ENCODE data around the gene DLX1. TPM values are rescaled to one million over a fixed set of nuclear protein-coding genes. Genes with fewer than 3 reads are reported as not detected.
"Not testable (repeated sequence)": the region's sequence is repeated elsewhere in the genome, so short reads cannot be mapped to it uniquely, and the experiment has no call there.

The DLX1 gene
- total and polyA plus RNA-seq, 2 experiments from 2014 or later: not detected

- H3K9me3 ChIP-seq (ENCODE audit: low read depth): no peaks in the 10 kb centered on the region
- no peak for DNase-seq (ENCODE audit: low read depth in 1 of 2, low spot score in 1 of 2)
- peaks cover 5% of the 10 kb centered on the region for H3K27me3 ChIP-seq
- TF ChIP-seq, protein P1, sequence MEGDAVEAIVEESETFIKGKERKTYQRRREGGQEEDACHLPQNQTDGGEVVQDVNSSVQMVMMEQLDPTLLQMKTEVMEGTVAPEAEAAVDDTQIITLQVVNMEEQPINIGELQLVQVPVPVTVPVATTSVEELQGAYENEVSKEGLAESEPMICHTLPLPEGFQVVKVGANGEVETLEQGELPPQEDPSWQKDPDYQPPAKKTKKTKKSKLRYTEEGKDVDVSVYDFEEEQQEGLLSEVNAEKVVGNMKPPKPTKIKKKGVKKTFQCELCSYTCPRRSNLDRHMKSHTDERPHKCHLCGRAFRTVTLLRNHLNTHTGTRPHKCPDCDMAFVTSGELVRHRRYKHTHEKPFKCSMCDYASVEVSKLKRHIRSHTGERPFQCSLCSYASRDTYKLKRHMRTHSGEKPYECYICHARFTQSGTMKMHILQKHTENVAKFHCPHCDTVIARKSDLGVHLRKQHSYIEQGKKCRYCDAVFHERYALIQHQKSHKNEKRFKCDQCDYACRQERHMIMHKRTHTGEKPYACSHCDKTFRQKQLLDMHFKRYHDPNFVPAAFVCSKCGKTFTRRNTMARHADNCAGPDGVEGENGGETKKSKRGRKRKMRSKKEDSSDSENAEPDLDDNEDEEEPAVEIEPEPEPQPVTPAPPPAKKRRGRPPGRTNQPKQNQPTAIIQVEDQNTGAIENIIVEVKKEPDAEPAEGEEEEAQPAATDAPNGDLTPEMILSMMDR (IDR thresholded peaks at IDR 0.05; ENCODE audit: low read depth, low read length): no peak
- H3K4me1 ChIP-seq (ENCODE audit: low read depth): no peaks in the 10 kb centered on the region
- H3K27ac ChIP-seq: no peak overlapping the region
- no peak overlapping the region for H3K4me3 ChIP-seq
- H3K36me3 ChIP-seq: no peaks in the 10 kb centered on the region
Measured at GRCh38 chr2:172058660-172059059, 26.6 kb upstream of the DLX1 start.

DNA sequence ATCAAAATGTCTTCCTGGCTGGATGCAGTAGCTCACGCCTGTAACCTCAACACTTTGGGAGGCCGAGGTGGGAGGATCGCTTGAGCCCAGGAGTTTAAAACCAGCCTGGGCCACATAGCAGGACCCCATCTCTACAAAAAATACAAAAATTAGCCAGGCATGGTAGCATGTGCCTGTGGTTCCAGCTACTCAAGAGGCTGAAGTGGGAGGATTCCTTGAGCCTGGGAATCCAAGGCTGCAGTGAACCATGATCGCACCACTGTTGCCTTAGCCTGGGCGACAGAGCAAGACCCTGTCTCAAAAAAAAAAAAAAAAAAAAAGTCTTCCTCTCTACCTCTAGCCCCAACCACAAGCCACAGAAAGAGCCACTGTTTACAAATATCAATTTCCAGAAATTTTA is 25.2 kb upstream of the DLX1 start:
- not testable (repeated sequence) for H3K36me3 ChIP-seq; H3K4me3 ChIP-seq; H3K9me3 ChIP-seq (ENCODE audit: low read depth); H3K4me1 ChIP-seq (ENCODE audit: low read depth); H3K27ac ChIP-seq; H3K27me3 ChIP-seq; DNase-seq (ENCODE audit: low read depth in 1 of 2, low spot score in 1 of 2)

DNA sequence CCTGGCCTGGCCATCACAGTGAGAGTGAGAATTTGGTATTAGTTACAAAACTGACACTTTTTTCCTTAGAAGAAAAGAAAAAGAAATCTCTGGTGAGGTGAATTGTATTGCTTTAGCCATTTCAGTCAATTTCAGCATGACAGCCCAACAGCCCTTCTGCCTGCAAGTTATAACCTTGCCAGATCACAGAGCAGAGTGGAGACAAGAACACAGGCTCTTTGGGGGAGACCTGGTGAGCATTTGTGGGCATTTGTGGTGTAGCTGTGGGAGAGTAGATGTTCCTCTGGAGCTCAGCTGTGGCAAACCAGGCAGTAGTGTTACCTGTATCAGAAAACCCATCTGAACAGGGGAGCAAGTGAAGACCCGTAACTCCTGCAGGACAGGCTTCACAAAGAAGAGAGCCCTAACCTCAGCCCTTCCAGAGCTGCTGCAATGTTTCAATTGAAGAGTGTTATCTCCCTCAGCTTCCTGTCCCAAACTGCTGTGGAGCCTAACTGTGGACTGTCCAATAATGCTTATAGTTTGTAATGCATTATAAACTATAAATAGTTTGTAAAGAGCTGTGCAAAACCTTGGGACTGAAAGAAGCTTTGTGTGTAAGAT is 22.8 kb upstream of the DLX1 start:
- Histone ChIP-seq H3K27me3 (peaks cover 5% of the 10 kb centered on the region), H3K4me3 (no peak overlapping the region), H3K4me1 (ENCODE audit: low read depth) (no peaks in the 10 kb centered on the region), H3K9me3 (ENCODE audit: low read depth) (no peaks in the 10 kb centered on the region), H3K27ac (no peak overlapping the region), H3K36me3 (no peaks in the 10 kb centered on the region)
- TF ChIP-seq, protein P1 (IDR thresholded peaks at IDR 0.05; ENCODE audit: low read depth, low read length): no peak
- no peak for DNase-seq (ENCODE audit: low read depth in 1 of 2, low spot score in 1 of 2)

DNA sequence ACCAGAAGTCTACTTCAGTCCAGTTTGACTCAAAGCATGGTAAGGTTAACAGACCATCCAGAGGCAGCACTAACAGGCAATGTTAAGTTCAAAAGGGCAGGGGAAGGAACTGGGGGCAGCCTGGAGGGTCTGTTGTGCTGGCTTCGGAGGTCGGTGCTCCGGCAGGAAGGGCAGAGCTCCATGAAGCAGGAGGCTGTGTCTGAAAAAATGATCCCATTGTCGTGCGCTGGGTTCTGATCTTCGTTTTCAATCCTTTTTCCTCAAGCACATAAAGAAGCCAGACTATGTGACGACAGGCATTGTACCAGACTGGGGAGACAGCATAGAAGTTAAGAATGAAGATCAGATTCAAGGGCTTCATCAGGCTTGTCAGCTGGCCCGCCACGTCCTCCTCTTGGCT is 21.9 kb upstream of the DLX1 start:
- H3K4me1 ChIP-seq (ENCODE audit: low read depth): no peaks in the 10 kb centered on the region
- H3K36me3 ChIP-seq: no peaks in the 10 kb centered on the region
- TF ChIP-seq, protein P1 (IDR thresholded peaks at IDR 0.05; ENCODE audit: low read depth, low read length): no peak
- DNase-seq (ENCODE audit: low read depth in 1 of 2, low spot score in 1 of 2): no peak
- H3K27me3 ChIP-seq: peaks cover 5% of the 10 kb centered on the region
- H3K9me3 ChIP-seq (ENCODE audit: low read depth): no peaks in the 10 kb centered on the region
- no peak overlapping the region for H3K27ac ChIP-seq
- no peak overlapping the region for H3K4me3 ChIP-seq

DNA sequence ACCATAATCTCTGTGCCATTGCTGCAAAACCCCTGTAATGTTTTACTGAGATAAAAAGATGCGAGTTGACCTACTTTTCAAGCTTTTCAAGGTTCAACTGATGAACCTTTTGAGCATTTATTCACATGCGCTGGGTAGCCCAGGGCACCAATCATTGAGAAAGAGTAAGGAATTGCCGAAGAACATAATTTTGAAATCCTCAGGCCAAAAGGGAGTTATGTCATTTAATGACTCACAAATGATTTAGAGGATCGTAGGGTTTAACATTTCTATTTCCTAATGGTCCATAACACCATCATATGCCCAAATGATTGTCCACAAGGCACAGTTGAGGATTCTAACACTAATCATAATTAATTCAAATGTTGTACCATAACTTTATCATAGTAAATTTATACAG is 20.2 kb upstream of the DLX1 start:
- no peak for DNase-seq (ENCODE audit: low read depth in 1 of 2, low spot score in 1 of 2)
- peaks cover 9% of the 10 kb centered on the region for H3K27me3 ChIP-seq
- no peak overlapping the region for H3K27ac ChIP-seq
- no peaks in the 10 kb centered on the region for H3K36me3 ChIP-seq
- H3K4me3 ChIP-seq: no peak overlapping the region
- H3K9me3 ChIP-seq (ENCODE audit: low read depth): no peaks in the 10 kb centered on the region
- TF ChIP-seq, protein P1 (IDR thresholded peaks at IDR 0.05; ENCODE audit: low read depth, low read length): no peak
- H3K4me1 ChIP-seq (ENCODE audit: low read depth): no peaks in the 10 kb centered on the region

DNA sequence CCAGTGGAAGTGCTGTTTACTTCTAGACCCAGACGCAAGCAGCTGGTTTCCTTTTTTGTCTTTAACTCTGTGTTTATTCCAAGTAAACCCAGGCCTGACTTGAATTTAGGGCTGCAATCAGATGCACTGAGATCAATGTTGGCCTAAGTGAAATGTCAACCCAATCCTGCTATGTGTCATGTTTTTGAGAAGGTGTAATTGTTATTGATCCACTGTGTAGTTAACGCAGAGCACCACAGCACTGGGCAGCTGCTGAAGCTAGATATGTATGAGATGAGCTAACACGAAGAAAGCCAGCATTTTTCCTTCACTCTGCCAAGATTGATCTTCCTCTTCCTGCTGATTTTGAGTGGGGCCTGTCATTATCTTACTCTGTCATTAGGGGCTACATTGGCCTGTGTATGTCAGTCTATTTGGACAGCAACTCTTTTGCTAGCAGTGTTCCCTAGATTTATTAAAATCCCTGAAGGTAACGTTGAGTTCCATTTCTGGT is 18.9 kb upstream of the DLX1 start:
- Histone ChIP-seq H3K36me3 (no peaks in the 10 kb centered on the region), H3K27ac (no peak overlapping the region), H3K4me3 (no peak overlapping the region), H3K9me3 (ENCODE audit: low read depth) (no peaks in the 10 kb centered on the region), H3K4me1 (ENCODE audit: low read depth) (no peaks in the 10 kb centered on the region), H3K27me3 (peaks cover 16% of the 10 kb centered on the region)
- TF ChIP-seq, protein P1 (IDR thresholded peaks at IDR 0.05; ENCODE audit: low read depth, low read length): no peak
- DNase-seq (ENCODE audit: low read depth in 1 of 2, low spot score in 1 of 2): no peak

DNA sequence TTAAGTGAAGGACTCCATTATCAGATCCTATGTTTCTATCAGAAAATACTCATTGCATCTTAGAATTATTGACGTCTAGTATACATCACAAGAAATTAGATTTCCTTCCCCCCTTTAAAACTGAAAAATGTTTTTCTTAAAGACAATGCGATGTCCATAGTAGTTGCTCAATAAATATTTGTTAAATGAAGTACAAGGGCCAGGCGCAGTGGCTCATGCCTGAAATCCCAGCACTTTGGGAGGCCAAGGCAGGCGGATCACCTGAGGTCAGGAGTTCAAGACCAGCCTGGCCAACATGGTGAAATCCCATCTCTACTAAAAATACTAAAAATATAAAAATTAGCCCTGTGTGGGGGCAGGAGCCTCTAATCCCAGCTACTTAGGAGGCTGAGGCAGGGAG is 17.4 kb upstream of the DLX1 start:
- not testable (repeated sequence) for H3K9me3 ChIP-seq (ENCODE audit: low read depth); H3K27ac ChIP-seq; DNase-seq (ENCODE audit: low read depth in 1 of 2, low spot score in 1 of 2); H3K36me3 ChIP-seq; H3K4me3 ChIP-seq; H3K4me1 ChIP-seq (ENCODE audit: low read depth)
- H3K27me3 ChIP-seq: peaks cover 20% of the 10 kb centered on the region

All from cardiac muscle cell (in vitro differentiated cells and primary cell).